Metanephros (tissue), 1 donor: Measurements from ENCODE around the gene OSCAR. TPM values are rescaled to one million over a fixed set of nuclear protein-coding genes. Genes with fewer than 3 reads are reported as not detected.

Source experiments
- total RNA-seq: library from RNA; depleted of rRNA; stranded (reverse); fragments of >200 nt; gene quantifications from one replicate; pipeline ENCODE4 v1.2.3, GENCODE V29; 2014

The OSCAR gene, protein sequence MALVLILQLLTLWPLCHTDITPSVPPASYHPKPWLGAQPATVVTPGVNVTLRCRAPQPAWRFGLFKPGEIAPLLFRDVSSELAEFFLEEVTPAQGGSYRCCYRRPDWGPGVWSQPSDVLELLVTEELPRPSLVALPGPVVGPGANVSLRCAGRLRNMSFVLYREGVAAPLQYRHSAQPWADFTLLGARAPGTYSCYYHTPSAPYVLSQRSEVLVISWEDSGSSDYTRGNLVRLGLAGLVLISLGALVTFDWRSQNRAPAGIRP
- total RNA-seq: 1.3 TPM

DNA sequence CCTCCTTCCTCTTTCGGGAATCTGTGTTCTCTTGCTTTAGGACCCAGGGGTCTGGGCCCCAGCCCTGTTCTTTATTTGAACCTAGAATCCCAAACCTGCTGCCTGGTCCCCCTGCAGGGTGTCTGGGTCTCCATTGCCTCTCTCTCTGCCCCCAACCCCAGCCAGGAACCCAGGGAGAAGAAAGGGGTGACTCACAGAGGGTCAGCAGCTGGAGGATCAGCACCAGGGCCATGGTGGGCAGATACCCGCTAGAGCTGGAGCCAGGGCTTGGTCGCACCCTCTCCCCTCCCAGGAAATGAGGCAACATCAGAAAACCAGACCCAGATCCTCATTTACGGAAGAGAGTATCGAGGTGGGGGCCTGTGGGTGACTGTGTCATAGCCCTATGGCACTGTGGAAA, at the start of gene OSCAR:
Gene OSCAR, minus strand, starts transcription at position 243 of the 400 bp plus-strand sequence. Its CDS starts 11 bp downstream, at position 232.

DNA sequence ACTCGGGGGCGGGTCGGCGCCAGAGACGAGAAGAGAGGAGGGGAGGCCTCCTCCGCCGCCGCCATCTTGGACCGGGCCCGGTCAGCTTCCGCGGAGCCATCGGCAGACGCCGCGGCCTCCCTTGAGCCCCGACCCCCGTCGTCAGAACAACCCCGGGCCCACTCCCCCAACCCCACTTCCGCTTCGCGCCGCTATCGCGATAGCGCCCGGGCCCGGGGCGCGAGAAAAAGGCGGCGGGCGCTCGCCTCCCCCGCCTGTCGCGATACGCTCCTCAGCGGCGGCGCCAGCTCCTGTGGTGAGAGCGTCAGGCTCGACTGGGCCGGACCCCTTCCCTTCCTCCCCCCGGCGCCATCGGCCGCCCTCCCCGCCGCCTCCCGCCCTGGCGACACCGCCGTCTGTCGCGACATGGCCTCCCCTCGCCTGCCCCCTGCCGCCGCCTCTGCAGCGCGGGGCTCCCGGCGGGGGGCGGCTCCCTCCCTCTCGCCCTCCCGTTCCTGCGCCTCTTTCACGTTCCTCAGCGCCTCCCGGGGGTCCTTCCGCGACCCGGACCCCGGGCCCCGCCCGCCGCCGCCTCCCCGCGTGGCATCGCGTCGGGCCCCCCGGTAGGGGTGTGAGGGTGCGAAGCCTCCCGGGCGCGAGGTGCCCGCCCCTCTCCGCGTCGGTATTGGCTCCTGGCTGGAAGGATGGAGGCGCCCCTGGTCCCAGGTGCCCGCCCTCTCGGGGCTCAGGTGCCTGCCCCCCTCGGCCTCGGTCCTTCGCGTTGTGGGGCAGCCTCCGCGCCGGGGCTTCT, 37.3 kb upstream of the OSCAR start, which contains the start of gene CNOT3:
Gene CNOT3, plus strand, starts transcription at position 64 of the 790 bp plus-strand sequence. CDS start 5,217 bp downstream, outside the sequence.

DNA sequence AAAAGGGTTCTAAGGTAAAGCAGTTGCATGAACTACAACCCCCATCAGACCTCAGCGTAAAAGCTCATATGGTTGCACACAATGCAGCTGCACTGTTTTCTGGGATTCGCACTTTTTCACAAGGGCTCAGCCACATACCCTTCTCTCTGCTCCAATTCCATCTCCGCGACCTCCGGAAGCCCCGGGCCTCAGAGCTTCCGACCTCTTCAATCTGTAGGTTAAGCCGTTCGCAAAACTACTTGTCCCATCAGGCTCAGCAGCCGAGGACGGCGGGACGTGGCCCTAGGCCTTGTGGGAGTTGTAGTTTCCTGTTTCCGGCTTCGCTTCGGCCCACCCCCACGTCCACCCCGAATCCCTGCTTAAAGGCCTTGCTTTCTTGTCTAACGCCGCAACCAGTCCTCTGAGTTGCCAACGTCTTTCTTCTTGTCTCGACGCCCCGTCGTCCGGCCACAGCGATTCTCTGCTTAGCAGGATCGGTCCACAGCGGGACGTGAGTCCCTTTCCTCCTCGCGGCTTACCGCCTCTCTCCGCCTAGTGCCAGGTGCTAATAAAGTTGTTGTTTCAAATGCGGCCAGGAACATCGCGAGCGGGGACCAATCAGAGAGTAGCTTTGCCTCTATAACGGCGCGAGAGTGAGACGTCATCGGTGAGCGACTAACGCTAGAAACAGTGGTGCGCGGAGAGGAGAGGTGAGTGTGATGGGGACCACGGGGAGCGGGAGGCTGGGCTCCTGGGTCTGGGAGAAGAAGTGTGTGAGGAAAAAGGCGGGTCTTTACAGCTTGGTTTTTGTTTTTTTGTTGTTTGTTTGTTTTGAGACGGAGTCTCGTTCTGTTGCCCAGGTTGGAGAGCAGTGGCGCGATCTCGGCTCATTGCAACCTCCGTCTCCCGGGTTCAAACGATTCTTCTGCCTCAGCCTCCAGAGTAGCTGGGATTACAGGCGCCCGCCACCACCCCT, 14.8 kb upstream of the OSCAR start, which contains the start of the genes PRPF31 and TFPT:
Gene PRPF31, plus strand, starts transcription at position 646 of the 955 bp plus-strand sequence. CDS start 2,525 bp downstream, outside the sequence.
Gene TFPT, minus strand, starts transcription at position 549 of the 955 bp plus-strand sequence. Its CDS starts 388 bp downstream, at position 161.

DNA sequence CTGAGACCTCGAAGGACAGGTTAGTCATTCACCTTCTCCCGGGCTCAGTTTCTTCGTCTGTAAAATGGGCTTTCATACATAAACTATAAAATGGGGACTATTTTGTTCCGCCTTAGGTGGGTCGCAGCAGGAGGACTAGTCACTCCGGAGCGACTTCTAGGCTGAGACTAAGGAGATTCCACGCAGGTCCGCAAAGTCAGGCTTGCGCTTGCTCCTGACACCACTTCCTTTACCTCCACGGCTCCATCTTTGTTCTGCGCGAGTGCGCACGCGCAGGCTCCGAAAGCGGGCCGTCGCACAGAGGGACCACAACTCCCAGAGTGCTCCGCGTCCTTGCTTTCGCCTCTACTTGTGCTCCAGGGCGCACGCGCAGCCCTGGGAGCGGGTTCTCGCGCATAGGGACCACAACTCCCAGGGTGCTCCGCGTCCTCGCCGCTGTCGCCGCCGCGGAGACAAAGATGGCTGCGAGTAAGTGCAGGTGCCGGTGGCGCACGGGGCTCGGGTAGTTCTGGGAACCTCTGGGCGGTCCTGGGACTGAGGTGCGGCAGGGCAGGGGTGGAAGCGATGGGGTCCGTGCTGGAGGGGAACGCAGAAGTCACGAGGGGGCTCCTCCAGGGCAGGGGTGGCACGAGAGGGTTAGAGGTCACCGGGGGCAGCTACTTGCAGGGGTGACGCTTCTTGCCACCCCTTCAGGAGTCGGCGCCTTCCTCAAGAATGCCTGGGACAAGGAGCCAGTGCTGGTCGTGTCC, 2.0 kb upstream of the OSCAR start, which contains the start of gene NDUFA3:
Gene NDUFA3, plus strand, starts transcription at position 435 of the 749 bp plus-strand sequence. Its CDS starts 24 bp downstream, at position 459.

DNA sequence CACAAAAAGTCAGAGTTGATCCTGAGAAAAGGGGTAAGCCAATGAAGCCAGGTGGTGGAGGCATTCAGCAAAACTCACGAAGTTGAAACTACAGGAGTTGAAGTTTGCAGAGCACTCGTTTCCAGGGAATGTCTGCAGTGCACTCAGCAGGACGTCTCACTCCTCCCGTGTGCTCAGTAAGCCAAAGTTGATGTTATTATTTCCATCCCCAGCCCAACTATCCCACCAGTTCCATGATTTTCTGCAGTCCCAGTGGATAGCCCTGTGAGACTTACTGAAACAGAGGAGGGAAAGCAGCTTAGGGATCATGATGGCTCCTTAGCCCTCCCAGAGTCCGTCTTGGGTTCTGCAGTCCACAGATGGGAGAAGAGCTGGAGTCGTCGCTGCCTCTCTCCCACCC, 19.6 kb downstream of the OSCAR start, which contains the start of gene TARM1:
Gene TARM1, minus strand, starts transcription at position 334 of the 400 bp plus-strand sequence. Its CDS starts 25 bp downstream, at position 309.

DNA sequence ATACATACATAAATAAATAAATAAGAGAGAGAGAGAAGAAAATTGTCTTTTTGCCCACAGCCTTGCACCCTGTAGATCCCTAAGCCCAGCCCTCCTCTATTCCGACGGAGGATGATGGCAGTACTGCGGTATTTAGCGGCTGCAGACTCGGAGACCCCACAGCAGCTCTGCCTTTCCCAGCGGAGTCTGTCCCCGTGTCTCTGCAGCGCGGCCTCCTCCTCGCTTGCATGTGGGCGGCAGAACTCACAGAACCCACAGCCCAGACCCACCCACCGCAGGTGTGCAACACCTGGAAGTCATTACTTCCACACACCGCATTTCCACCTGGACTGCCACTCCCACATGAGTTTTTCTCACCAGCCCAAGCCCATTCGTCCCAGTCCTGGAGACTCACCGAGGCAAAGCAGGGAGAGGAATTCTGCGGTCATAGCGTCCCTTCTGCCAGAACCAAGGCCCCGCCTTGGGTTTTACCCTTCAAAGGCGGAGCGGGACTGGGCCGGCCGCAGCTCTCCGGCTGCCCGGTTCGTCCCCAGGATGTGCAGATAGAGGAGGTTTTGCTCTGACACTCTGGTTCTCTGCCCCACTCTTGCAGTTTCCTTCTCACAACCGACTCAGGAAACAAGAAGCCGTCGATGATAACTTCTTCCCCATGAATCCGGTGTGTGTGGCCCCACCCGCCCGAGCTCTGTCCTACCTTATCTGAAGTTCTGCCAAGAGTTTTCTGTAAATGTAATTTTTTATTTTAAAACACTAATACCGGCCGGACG, 37.1 kb downstream of the OSCAR start, which contains the start of gene VSTM1:
Gene VSTM1, minus strand, starts transcription at position 548 of the 767 bp plus-strand sequence. Its CDS starts 120 bp downstream, at position 428.

Other genes starting within 250 kb of the OSCAR start
- gene MYADM, start 232.9 kb downstream of the OSCAR start, total RNA-seq: 46.3 TPM
- 1.4 TPM for gene PRKCG, start 218.6 kb downstream of the OSCAR start, total RNA-seq
- 0.76 TPM for gene CACNG7, start 191.5 kb downstream of the OSCAR start, total RNA-seq
- gene CACNG8, start 137.9 kb downstream of the OSCAR start, total RNA-seq: 0.23 TPM
- 5.7 TPM for gene CACNG6, start 109.2 kb downstream of the OSCAR start, total RNA-seq
- gene VSTM1, start 36.9 kb downstream of the OSCAR start, total RNA-seq: 2.9 TPM
- gene TARM1, start 19.4 kb downstream of the OSCAR start, total RNA-seq: 0.18 TPM
- 30.8 TPM for gene NDUFA3, start 2.1 kb upstream of the OSCAR start, total RNA-seq
- gene TFPT, start 14.9 kb upstream of the OSCAR start, total RNA-seq: 10.2 TPM
- 46.2 TPM for gene PRPF31, start 15.0 kb upstream of the OSCAR start, total RNA-seq
- 11.9 TPM for gene CNOT3, start 37.0 kb upstream of the OSCAR start, total RNA-seq
- 5.4 TPM for gene LENG1, start 58.9 kb upstream of the OSCAR start, total RNA-seq
- gene TMC4, start 72.4 kb upstream of the OSCAR start, total RNA-seq: 38.7 TPM
- 47.6 TPM for gene MBOAT7, start 88.8 kb upstream of the OSCAR start, total RNA-seq
- 65.2 TPM for gene TSEN34, start 90.5 kb upstream of the OSCAR start, total RNA-seq
- gene RPS9, start 100.1 kb upstream of the OSCAR start, total RNA-seq: 2,181 TPM
- 18.0 TPM for gene LILRB3, start 122.2 kb upstream of the OSCAR start, total RNA-seq
- gene LILRA6, start 142.0 kb upstream of the OSCAR start, total RNA-seq: 3.3 TPM
- gene LILRB5, start 156.5 kb upstream of the OSCAR start, total RNA-seq: 4.0 TPM
- gene LILRB2, start 180.3 kb upstream of the OSCAR start, total RNA-seq: 4.2 TPM
- gene LILRA5, start 212.4 kb upstream of the OSCAR start, total RNA-seq: 6.1 TPM
- gene LILRA4, start 238.4 kb upstream of the OSCAR start, total RNA-seq: 0.82 TPM